ENCODE measurements around the gene PDIA2.

PDIA2 gene

DNA sequence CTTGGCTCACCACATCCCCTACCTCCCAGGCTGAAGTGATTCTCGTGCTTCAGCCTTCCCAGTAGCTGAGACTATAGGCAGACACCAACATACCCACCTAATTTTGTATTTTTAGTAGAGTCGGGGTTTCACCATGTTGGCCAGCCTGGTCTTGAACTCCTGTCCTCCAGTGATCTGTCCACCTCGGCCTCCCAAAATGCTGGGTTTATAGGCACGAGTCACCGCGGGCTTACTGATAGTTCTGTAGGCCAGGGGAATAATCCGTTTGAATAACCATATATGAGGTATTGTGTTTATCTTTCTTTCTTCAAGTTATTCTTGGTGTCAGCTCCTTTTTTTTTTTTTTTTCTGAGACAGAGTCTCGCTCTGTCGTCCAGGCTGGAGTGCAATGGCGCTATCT lies 40.7 kb upstream of the PDIA2 start:
- Histone ChIP-seq H3K27ac (ENCODE audit: poor library complexity, severe bottlenecking) (no peak overlapping the region), H3K4me1 (ENCODE audit: insufficient read depth, poor library complexity, severe bottlenecking) (no peaks in the 10 kb centered on the region), H3K36me3 (ENCODE audit: low read depth) (no peaks in the 10 kb centered on the region), H3K27me3 (ENCODE audit: insufficient read depth, poor library complexity, severe bottlenecking) (no peaks in the 10 kb centered on the region), H3K4me3 (ENCODE audit: severe bottlenecking) (no peak overlapping the region), H3K9me3 (ENCODE audit: severe bottlenecking) (no peaks in the 10 kb centered on the region)
- DNase-seq (ENCODE audit: low spot score) (no peak), ATAC-seq (ENCODE audit: low read depth) (no peak)
- TF ChIP-seq, protein P1, sequence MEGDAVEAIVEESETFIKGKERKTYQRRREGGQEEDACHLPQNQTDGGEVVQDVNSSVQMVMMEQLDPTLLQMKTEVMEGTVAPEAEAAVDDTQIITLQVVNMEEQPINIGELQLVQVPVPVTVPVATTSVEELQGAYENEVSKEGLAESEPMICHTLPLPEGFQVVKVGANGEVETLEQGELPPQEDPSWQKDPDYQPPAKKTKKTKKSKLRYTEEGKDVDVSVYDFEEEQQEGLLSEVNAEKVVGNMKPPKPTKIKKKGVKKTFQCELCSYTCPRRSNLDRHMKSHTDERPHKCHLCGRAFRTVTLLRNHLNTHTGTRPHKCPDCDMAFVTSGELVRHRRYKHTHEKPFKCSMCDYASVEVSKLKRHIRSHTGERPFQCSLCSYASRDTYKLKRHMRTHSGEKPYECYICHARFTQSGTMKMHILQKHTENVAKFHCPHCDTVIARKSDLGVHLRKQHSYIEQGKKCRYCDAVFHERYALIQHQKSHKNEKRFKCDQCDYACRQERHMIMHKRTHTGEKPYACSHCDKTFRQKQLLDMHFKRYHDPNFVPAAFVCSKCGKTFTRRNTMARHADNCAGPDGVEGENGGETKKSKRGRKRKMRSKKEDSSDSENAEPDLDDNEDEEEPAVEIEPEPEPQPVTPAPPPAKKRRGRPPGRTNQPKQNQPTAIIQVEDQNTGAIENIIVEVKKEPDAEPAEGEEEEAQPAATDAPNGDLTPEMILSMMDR (IDR thresholded peaks at IDR 0.05; ENCODE audit: poor library complexity, severe bottlenecking): no peak

DNA sequence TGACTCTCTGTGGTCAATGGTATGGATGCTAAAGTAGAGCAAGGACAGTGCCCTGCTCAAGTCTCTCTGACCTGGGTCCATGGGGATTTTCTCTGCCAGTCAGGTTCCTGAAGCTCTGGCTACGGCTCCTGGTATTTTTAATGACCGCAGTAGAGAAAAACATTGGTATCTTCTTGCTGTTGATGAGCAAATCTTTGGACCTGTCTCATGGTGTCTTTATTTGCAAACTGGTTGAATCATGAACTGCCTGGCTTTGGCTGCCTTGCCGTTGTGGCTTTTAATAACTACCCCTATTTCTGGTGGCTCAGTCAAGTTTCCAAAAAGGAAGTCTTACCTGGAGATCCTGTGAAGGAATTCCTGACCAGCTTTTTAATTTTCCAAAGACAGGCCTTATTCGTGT lies 39.6 kb upstream of the PDIA2 start:
- Histone ChIP-seq H3K36me3 (ENCODE audit: low read depth) (no peaks in the 10 kb centered on the region), H3K27ac (ENCODE audit: poor library complexity, severe bottlenecking) (no peak overlapping the region), H3K4me1 (ENCODE audit: insufficient read depth, poor library complexity, severe bottlenecking) (no peaks in the 10 kb centered on the region), H3K4me3 (ENCODE audit: severe bottlenecking) (no peak overlapping the region), H3K9me3 (ENCODE audit: severe bottlenecking) (no peaks in the 10 kb centered on the region), H3K27me3 (ENCODE audit: insufficient read depth, poor library complexity, severe bottlenecking) (no peaks in the 10 kb centered on the region)
- no peak for ATAC-seq (ENCODE audit: low read depth)
- TF ChIP-seq, protein P1 (IDR thresholded peaks at IDR 0.05; ENCODE audit: poor library complexity, severe bottlenecking): no peak
- DNase-seq (ENCODE audit: low spot score): no peak

DNA sequence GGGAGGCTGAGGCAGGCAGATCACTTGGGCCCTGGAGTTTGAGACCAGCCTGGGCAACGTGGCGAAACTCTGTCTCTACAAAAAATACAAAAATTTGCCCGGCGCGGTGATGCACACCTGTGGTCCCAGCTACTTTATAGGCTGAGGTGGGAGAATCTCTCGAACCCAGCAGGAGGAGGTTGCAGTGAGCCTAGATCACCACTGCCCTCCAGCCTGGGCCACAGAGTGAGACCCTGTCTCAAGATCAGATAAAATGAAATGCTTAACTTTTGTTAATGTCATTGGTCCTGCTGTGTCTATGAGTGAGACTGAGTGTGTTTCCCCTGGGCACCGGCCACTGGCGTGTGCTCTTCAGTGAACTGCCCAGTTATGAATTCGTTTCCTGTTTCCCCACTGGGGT lies 37.9 kb upstream of the PDIA2 start:
- H3K27ac ChIP-seq (ENCODE audit: poor library complexity, severe bottlenecking): no peak overlapping the region
- H3K27me3 ChIP-seq (ENCODE audit: insufficient read depth, poor library complexity, severe bottlenecking): no peaks in the 10 kb centered on the region
- H3K9me3 ChIP-seq (ENCODE audit: severe bottlenecking): no peaks in the 10 kb centered on the region
- peaks cover under 1% of the 10 kb centered on the region; the same call in 1 of the 2 replicates for H3K36me3 ChIP-seq (ENCODE audit: low read depth)
- H3K4me3 ChIP-seq (ENCODE audit: severe bottlenecking): no peak overlapping the region
- DNase-seq (ENCODE audit: low spot score): no peak
- ATAC-seq (ENCODE audit: low read depth): no peak
- TF ChIP-seq, protein P1 (IDR thresholded peaks at IDR 0.05; ENCODE audit: poor library complexity, severe bottlenecking): no peak
- no peaks in the 10 kb centered on the region for H3K4me1 ChIP-seq (ENCODE audit: insufficient read depth, poor library complexity, severe bottlenecking)

DNA sequence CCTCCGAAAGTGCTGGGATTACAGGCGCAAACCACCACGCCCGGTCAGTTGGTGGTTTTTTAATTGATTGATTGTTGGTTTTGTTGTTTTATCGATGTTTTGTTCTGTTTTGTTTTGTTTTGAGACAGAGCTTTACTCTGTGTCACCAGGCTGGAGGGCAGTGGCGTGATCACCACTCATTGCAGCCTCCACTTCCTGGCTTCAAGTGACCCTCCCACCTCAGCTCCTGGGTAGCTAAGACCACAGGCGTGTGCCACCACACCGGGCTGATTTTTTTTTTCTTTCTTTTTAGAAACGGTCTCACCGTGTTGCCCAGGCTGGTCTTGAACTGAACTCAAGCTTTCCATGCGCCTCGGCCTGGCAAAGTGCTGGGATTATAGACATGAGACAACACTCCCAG lies 35.9 kb upstream of the PDIA2 start:
- TF ChIP-seq, protein P1 (IDR thresholded peaks at IDR 0.05; ENCODE audit: poor library complexity, severe bottlenecking): no peak
- H3K36me3 ChIP-seq (ENCODE audit: low read depth): peaks cover 5% of the 10 kb centered on the region; the same call in 1 of the 2 replicates
- DNase-seq (ENCODE audit: low spot score): no peak
- no peaks in the 10 kb centered on the region for H3K27me3 ChIP-seq (ENCODE audit: insufficient read depth, poor library complexity, severe bottlenecking)
- H3K4me3 ChIP-seq (ENCODE audit: severe bottlenecking): no peak overlapping the region
- no peak for ATAC-seq (ENCODE audit: low read depth)
- H3K27ac ChIP-seq (ENCODE audit: poor library complexity, severe bottlenecking): no peak overlapping the region
- H3K4me1 ChIP-seq (ENCODE audit: insufficient read depth, poor library complexity, severe bottlenecking): no peaks in the 10 kb centered on the region
- no peaks in the 10 kb centered on the region for H3K9me3 ChIP-seq (ENCODE audit: severe bottlenecking)

DNA sequence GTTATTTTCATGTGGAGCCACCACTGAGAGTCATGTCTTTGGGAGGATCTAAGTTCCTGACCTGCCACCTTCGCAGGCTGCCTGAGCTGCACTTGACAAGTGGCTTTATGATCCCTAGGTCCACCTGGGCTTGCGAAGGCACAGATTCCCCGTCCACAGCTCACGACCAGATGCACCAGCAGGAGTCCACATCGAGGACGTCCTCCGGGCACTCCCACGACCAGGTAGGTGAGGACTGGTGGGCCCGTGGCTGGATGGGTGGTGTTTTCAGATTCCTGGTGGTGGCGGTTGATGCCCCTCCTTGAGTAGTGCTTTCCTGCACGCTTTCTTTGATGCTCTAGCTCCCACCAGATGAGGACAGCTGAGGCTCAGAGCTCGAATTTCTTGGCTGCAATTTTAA lies 33.5 kb upstream of the PDIA2 start:
- TF ChIP-seq, protein P1 (IDR thresholded peaks at IDR 0.05; ENCODE audit: poor library complexity, severe bottlenecking): no peak
- no peaks in the 10 kb centered on the region for H3K9me3 ChIP-seq (ENCODE audit: severe bottlenecking)
- H3K4me1 ChIP-seq (ENCODE audit: insufficient read depth, poor library complexity, severe bottlenecking): no peaks in the 10 kb centered on the region
- ATAC-seq (ENCODE audit: low read depth) (no peak), DNase-seq (ENCODE audit: low spot score) (no peak)
- H3K36me3 ChIP-seq (ENCODE audit: low read depth): peaks cover 5% of the 10 kb centered on the region
- no peaks in the 10 kb centered on the region for H3K27me3 ChIP-seq (ENCODE audit: insufficient read depth, poor library complexity, severe bottlenecking)
- no peak overlapping the region for H3K4me3 ChIP-seq (ENCODE audit: severe bottlenecking)
- no peak overlapping the region for H3K27ac ChIP-seq (ENCODE audit: poor library complexity, severe bottlenecking)
